B cell (primary cell): Measurements from ENCODE around the gene RGSL1. TPM values are rescaled to one million over a fixed set of nuclear protein-coding genes. Genes with fewer than 3 reads are reported as not detected.

Experiments
- ATAC-seq: fragments of 200-7000 bp; cut with Tn5 transposase; one replicate; pipeline ENCODE4 v1.10.0; 2021; ENCODE audit warnings: low read depth, mild to moderate bottlenecking, moderate number of reproducible peaks, moderate library complexity
- CTCF ChIA-PET: fragments of 350-600 bp; sonication (Branson Sonifier 250); formaldehyde crosslinking; loops from one replicate; lab custom pipeline; 2021; ENCODE audit warnings: antibody characterized with exemption, inconsistent platforms; lab: Charles Lee
- POLR2A ChIA-PET: fragments of 350-600 bp; sonication (Branson Sonifier 250); formaldehyde crosslinking; loops from one replicate; lab custom pipeline; 2021; ENCODE audit warnings: antibody characterized with exemption; lab: Charles Lee
- DNase-seq: peaks from one replicate; pipeline ENCODE4 v3.0.0; 2013
- H2AFZ ChIP-seq: 2 replicates; pipeline ENCODE4 v1.6.1; 2012; ENCODE audit warnings: mild to moderate bottlenecking, low read depth, low read length; ENCODE audit not compliant: insufficient read depth, poor library complexity, severe bottlenecking
- H3K27ac ChIP-seq, 2 donors: 1 replicate in 1 of 2; 2 replicates in 1 of 2; pipeline ENCODE4 v1.5.1; 2012 to 2013; ENCODE audit warnings: low read length in 2 of 2, mild to moderate bottlenecking in 2 of 2, moderate library complexity in 1 of 2
- H3K27me3 ChIP-seq, 4 experiments: fragments of 200-600 bp in 1 of 4; sonication (generic) in 1 of 4; replicated peaks in 1 of 4; 1 replicate in 2 of 4; 2 replicates in 2 of 4; pipeline versions ENCODE4 v1.6.1 to v1.7.0; 2013 to 2016; ENCODE audit warnings: low read length in 3 of 4, mild to moderate bottlenecking in 2 of 4, mixed read lengths in 1 of 4, moderate library complexity in 1 of 4; ENCODE audit not compliant: insufficient read depth in 4 of 4, control insufficient read depth in 3 of 4; ENCODE audit errors: control extremely low read depth in 1 of 4
- H3K36me3 ChIP-seq, 2 experiments: replicated peaks in 1 of 2; 1 replicate in 1 of 2; 2 replicates in 1 of 2; pipeline versions ENCODE4 v1.6.1 to v1.7.1; 2013; ENCODE audit warnings: low read length in 1 of 2; ENCODE audit not compliant: insufficient read depth in 2 of 2, control insufficient read depth in 1 of 2; ENCODE audit errors: control extremely low read depth in 1 of 2, extremely low read depth in 1 of 2
- H3K4me1 ChIP-seq, 2 donors: fragments of 200-600 bp in 1 of 2; sonication (generic) in 1 of 2; 1 replicate in 1 of 2; 2 replicates in 1 of 2; pipeline versions ENCODE4 v1.5.1 to v1.6.1; 2013 to 2017; ENCODE audit warnings: low read length in 2 of 2; ENCODE audit not compliant: control insufficient read depth in 2 of 2, insufficient read depth in 2 of 2
- H3K4me2 ChIP-seq: replicated peaks from 2 replicates; pipeline ENCODE3; 2012; ENCODE audit warnings: mild to moderate bottlenecking, low read depth, low read length; ENCODE audit not compliant: poor library complexity, severe bottlenecking
- H3K4me3 ChIP-seq, 5 experiments: fragments of 200-600 bp in 1 of 5; sonication (generic) in 1 of 5; 1 replicate in 3 of 5; 2 replicates in 2 of 5; pipeline versions ENCODE4 v1.5.1 to v1.7.0; 2011 to 2016; ENCODE audit warnings: low read length in 4 of 5, mild to moderate bottlenecking in 4 of 5, low read depth in 2 of 5, control low read depth in 1 of 5, moderate library complexity in 1 of 5; ENCODE audit not compliant: insufficient read depth in 1 of 5; ENCODE audit errors: control extremely low read depth in 1 of 5, extremely low read depth in 1 of 5
- H3K79me2 ChIP-seq: fragments of 200-600 bp; sonication (generic); one replicate; pipeline ENCODE4 v1.6.0; 2016; ENCODE audit warnings: low read length; ENCODE audit not compliant: control insufficient read depth, insufficient read depth
- H3K9ac ChIP-seq: fragments of 200-600 bp; sonication (generic); 2 replicates; pipeline ENCODE4 v1.6.1; 2017; ENCODE audit warnings: mild to moderate bottlenecking, low read length, moderate library complexity
- H3K9me3 ChIP-seq, 3 donors: one replicate each; pipeline versions ENCODE4 v1.6.1 to v1.7.1; 2013; ENCODE audit warnings: low read length in 2 of 3; ENCODE audit not compliant: control insufficient read depth in 2 of 3, insufficient read depth in 1 of 3; ENCODE audit errors: control extremely low read depth in 1 of 3
- H4K20me1 ChIP-seq: 2 replicates; pipeline ENCODE4 v1.6.0; 2012; ENCODE audit warnings: mild to moderate bottlenecking, low read length; ENCODE audit not compliant: insufficient read depth, control insufficient read depth, poor library complexity, severe bottlenecking
- H3K27ac Mint-ChIP-seq: one replicate; pipeline ENCODE4 v1.8.0; 2021; ENCODE audit warnings: mixed read lengths
- H3K27me3 Mint-ChIP-seq: one replicate; pipeline ENCODE4 v1.8.0; 2021; ENCODE audit warnings: mixed read lengths
- H3K4me1 Mint-ChIP-seq: one replicate; pipeline ENCODE4 v1.8.0; 2021; ENCODE audit warnings: mixed read lengths
- H3K4me3 Mint-ChIP-seq: one replicate; pipeline ENCODE4 v1.8.0; 2021; ENCODE audit warnings: mixed read lengths
- H3K9me3 Mint-ChIP-seq: one replicate; pipeline ENCODE4 v1.8.0; 2022; ENCODE audit warnings: mixed read lengths; ENCODE audit not compliant: insufficient read depth
- CTCF ChIP-seq: fragments of 200-600 bp; IDR thresholded peaks from one replicate; pipeline ENCODE4 v1.8.0; 2022; ENCODE audit warnings: antibody characterized with exemption, mild to moderate bottlenecking
- EZH2 ChIP-seq: IDR thresholded peaks from 2 replicates; pipeline ENCODE4 v1.6.1; 2012; ENCODE audit warnings: borderline replicate concordance, low read depth, mild to moderate bottlenecking, moderate library complexity, low read length; ENCODE audit not compliant: insufficient read depth, poor library complexity, severe bottlenecking
- WGBS: methylation state at CpG from one replicate; pipeline ENCODE4 v1.1.5; 2013; ENCODE audit warnings: missing lambda C conversion rate; ENCODE audit not compliant: insufficient coverage; 5-methylcytosine and 5-hydroxymethylcytosine counted together
- intact Hi-C: fragments of 100-400 bp; cut with micrococcal nuclease; formaldehyde crosslinking; loops from one replicate; pipeline ENCODE4 v1.10.0; 2022
- polyA plus RNA-seq: library from polyadenylated mRNA; depleted of rRNA; stranded (reverse); fragments of >200 nt; gene quantifications from 2 replicates; pipeline ENCODE4 v1.2.3, GENCODE V29; 2012
- total RNA-seq, 2 donors: library from RNA; stranded (reverse); fragments of 120-200 nt in 1 of 2; gene quantifications; 1 replicate in 1 of 2; 2 replicates in 1 of 2; pipeline versions ENCODE4 v1.2.3 to v1.2.4, GENCODE V29; 2013 to 2022

RGSL1 gene
- total and polyA plus RNA-seq, 2 donors (not counting 1 experiment from before 2014, with no cell fraction given), result not detected

DNA sequence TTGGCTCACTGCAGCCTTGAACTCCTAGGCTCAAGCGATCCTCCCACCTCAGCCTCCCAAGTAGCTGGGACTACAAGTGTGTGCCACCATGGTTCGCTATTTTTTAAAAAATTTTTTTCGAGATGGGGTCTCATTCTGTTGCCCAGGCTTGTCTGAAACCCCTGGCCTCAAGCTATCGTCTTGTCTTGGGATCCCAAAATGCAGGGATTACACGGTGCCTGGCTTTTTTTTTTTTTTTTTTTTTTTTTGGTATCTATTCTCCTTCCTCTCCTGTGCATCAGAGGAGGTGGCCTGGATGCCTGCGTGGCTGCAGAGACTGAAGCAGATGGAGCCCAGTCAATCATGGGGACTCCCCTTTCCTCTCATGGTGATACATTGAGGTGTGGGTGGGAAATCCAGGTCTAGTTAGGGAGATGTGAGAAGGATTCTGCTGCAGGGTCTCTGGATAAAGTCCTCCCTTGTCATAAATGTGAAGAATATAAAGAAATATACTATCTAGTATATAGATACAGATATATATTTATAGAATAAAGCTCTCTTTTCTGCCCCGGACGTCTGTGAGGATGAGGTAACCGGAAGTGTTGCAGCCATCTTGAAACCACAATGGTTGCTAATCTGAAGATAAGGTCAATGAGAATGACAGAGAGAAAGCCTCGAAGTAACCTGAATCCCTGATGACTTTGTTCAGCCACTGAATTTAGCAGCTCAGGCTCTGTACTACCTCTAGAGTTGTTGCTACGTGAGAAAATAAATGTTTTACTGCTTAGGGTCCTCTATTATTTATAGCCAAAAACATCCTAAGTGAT is 19.5 kb upstream of the RGSL1 start:
- intact Hi-C loops, result no loop called here
- ChIA-PET POLR2A (no interaction called here), CTCF (interaction anchor here (0.9 kb wide), 1 partner anchor 32 kb away, joined by 5 read pairs; no protein-coding TSS in a partner anchor)
- Histone ChIP-seq H3K4me1 (peaks cover 0 to 8% of the 10 kb centered on the region in 2 donors), H3K4me3 (no peak overlapping the region), H3K36me3 (no peaks in the 10 kb centered on the region), H3K4me2 (no peak overlapping the region), H3K9me3 (no peaks in the 10 kb centered on the region), H4K20me1 (no peaks in the 10 kb centered on the region), H2AFZ (no peak overlapping the region), H3K79me2 (no peaks in the 10 kb centered on the region), H3K27ac (no peak overlapping the region), H3K9ac (no peak overlapping the region), H3K27me3 (no peaks in the 10 kb centered on the region)
- H3K27ac Mint-ChIP-seq, result no peak overlapping the region
- no peaks in the 10 kb centered on the region for H3K27me3 Mint-ChIP-seq
- H3K4me3 Mint-ChIP-seq, result peak overlapping the region; percentile 19
- ATAC-seq (peak; percentile 45), DNase-seq (no peak)
- 40% methylated on average over 3 of the region's 11 CpGs for WGBS
- H3K4me1 Mint-ChIP-seq, result peaks cover 17% of the 10 kb centered on the region
- no peaks in the 10 kb centered on the region for H3K9me3 Mint-ChIP-seq
- TF ChIP-seq EZH2 (no peak), CTCF (no peak)

DNA sequence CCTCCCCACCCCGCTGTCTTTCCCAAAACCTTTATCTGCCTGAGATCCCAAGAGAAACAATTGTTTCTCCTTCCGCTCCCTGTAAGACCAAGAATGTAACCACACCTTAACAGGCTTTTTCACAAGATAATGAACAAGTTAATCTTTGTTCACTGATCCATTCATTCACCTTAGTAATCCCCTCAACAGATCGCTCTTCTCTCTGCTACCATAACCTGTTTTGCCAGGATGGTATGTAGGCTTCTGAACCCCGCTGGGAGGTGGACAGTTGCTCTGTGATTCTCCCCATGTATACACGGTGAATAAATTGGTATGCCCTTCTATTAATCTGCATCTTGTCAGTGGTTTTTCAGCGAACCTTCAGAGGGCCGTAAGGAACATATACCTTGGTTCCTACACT is 18.7 kb upstream of the RGSL1 start:
- H3K79me2 ChIP-seq, result no peaks in the 10 kb centered on the region
- H2AFZ ChIP-seq, result no peak overlapping the region
- ChIA-PET POLR2A (no interaction called here), CTCF (no interaction called here)
- H3K27me3 Mint-ChIP-seq, result no peaks in the 10 kb centered on the region
- no peak overlapping the region for H3K4me3 Mint-ChIP-seq
- H3K4me2 ChIP-seq, result no peak overlapping the region
- WGBS, result 100% methylated on average over 4 of the region's 7 CpGs
- peaks cover 16% of the 10 kb centered on the region for H3K4me1 Mint-ChIP-seq
- H3K27ac ChIP-seq, result no peak overlapping the region
- intact Hi-C loops, result no loop called here
- no peaks in the 10 kb centered on the region for H3K36me3 ChIP-seq
- no peak overlapping the region for H3K4me3 ChIP-seq
- no peaks in the 10 kb centered on the region for H3K27me3 ChIP-seq
- H3K9me3 ChIP-seq, result no peaks in the 10 kb centered on the region
- no peak for DNase-seq
- H3K9ac ChIP-seq, result no peak overlapping the region
- H3K9me3 Mint-ChIP-seq, result no peaks in the 10 kb centered on the region
- ATAC-seq, result no peak
- H4K20me1 ChIP-seq, result no peaks in the 10 kb centered on the region
- no peak for TF ChIP-seq CTCF
- no peak for TF ChIP-seq EZH2
- H3K4me1 ChIP-seq, result peaks cover 0 to 7% of the 10 kb centered on the region in 2 donors
- no peak overlapping the region for H3K27ac Mint-ChIP-seq
